Endothelial cell of umbilical vein (primary cell): ENCODE measurements around the gene ZNF346. TPM values are rescaled to one million over a fixed set of nuclear protein-coding genes. Genes with fewer than 3 reads are reported as not detected.

Experiments
- BruUV-seq: library from RNA; stranded (reverse); fragments of 400-500 nt; replicated peaks from 2 replicates; lab custom pipeline; 2021; lab: Mats Ljungman, UMichigan
- CTCF ChIA-PET: fragments of 300-600, 350-600 bp; sonication (Branson Sonifier 250); formaldehyde crosslinking; loops from one replicate; lab custom pipeline; 2021; ENCODE audit warnings: antibody characterized with exemption, inconsistent platforms; lab: Charles Lee
- POLR2A ChIA-PET: fragments of 300-600, 350-600 bp; sonication (Branson Sonifier 250); formaldehyde crosslinking; loops from one replicate; lab custom pipeline; 2021; ENCODE audit warnings: antibody characterized with exemption, inconsistent platforms; lab: Charles Lee
- DNase-seq: peaks from one replicate; pipeline ENCODE4 v3.0.0-alpha.2; 2011; ENCODE audit warnings: low read depth, low spot score
- FAIRE-seq: peaks from 2 replicates; lab custom pipeline; 2011; peaks lifted over from hg19 to GRCh38; lab: Jason Lieb, UNC
- H2AFZ ChIP-seq: 2 replicates; pipeline ENCODE4 v1.6.0; 2012; ENCODE audit warnings: low read depth, low read length, control low read depth, inconsistent platforms
- H3K27ac ChIP-seq: 2 replicates; pipeline ENCODE4 v1.5.1; 2011; ENCODE audit warnings: low read depth, mild to moderate bottlenecking, control low read depth, low read length, moderate library complexity; ENCODE audit not compliant: insufficient read depth
- H3K27me3 ChIP-seq, 2 experiments: 2 replicates each; pipeline versions ENCODE4 v1.6.0 to v1.6.1; 2011; ENCODE audit warnings: low read length in 2 of 2, mixed read lengths in 1 of 2; ENCODE audit not compliant: control insufficient read depth in 2 of 2, insufficient read depth in 2 of 2
- H3K36me3 ChIP-seq, 2 experiments: 2 replicates in 1 of 2; 3 replicates in 1 of 2; pipeline ENCODE4 v1.5.1; 2011; ENCODE audit warnings: low read length in 2 of 2, mild to moderate bottlenecking in 1 of 2, moderate library complexity in 1 of 2; ENCODE audit not compliant: control insufficient read depth in 2 of 2, insufficient read depth in 2 of 2; ENCODE audit errors: extremely low read depth in 1 of 2
- H3K4me1 ChIP-seq: 3 replicates; pipeline ENCODE4 v1.5.1; 2011; ENCODE audit warnings: mild to moderate bottlenecking, low read length; ENCODE audit not compliant: control insufficient read depth, insufficient read depth; ENCODE audit errors: extremely low read depth
- H3K4me2 ChIP-seq: 2 replicates; pipeline ENCODE4 v1.6.1; 2011; ENCODE audit warnings: low read length, control low read depth, mixed read lengths; ENCODE audit not compliant: insufficient read depth
- H3K4me3 ChIP-seq, 3 experiments: fragments of 200-600 bp in 1 of 3; sonication (generic), shearing (Covaris generic) in 1 of 3; replicated peaks in 1 of 3; 2 replicates each; pipeline ENCODE4 v1.5.1; 2011 to 2016; ENCODE audit warnings: control low read depth in 3 of 3, low read length in 3 of 3, mild to moderate bottlenecking in 2 of 3, inconsistent platforms in 1 of 3, low read depth in 1 of 3, moderate library complexity in 1 of 3; ENCODE audit not compliant: insufficient read depth in 1 of 3
- H3K79me2 ChIP-seq: 2 replicates; pipeline ENCODE4 v1.6.0; 2012; ENCODE audit warnings: low read length, inconsistent platforms; ENCODE audit not compliant: control insufficient read depth, insufficient read depth
- H3K9ac ChIP-seq: replicated peaks from 2 replicates; pipeline ENCODE3; 2011; ENCODE audit warnings: low read length, control low read depth; ENCODE audit not compliant: insufficient read depth; ENCODE audit errors: extremely low read depth
- H3K9me1 ChIP-seq: replicated peaks from 3 replicates; pipeline ENCODE4 v1.6.0; 2011; ENCODE audit warnings: mild to moderate bottlenecking, low read length; ENCODE audit not compliant: control insufficient read depth, insufficient read depth; ENCODE audit errors: extremely low read depth
- H3K9me3 ChIP-seq: replicated peaks from 2 replicates; pipeline ENCODE4 v1.5.1; 2012; ENCODE audit warnings: low read length, inconsistent platforms; ENCODE audit not compliant: control insufficient read depth, insufficient read depth
- H4K20me1 ChIP-seq: replicated peaks from 2 replicates; pipeline ENCODE3; 2011; ENCODE audit warnings: mild to moderate bottlenecking, low read length; ENCODE audit not compliant: control insufficient read depth, insufficient read depth; ENCODE audit errors: extremely low read depth
- CTCF ChIP-seq, 2 donors: IDR thresholded peaks; 1 replicate in 1 of 2; 2 replicates in 1 of 2; pipeline ENCODE4 v1.5.1; 2011; ENCODE audit warnings: low read length in 2 of 2, mild to moderate bottlenecking in 2 of 2, moderate library complexity in 2 of 2, control low read depth in 1 of 2, inconsistent platforms in 1 of 2, low read depth in 1 of 2; ENCODE audit not compliant: insufficient read depth in 1 of 2; ENCODE audit errors: extremely low read depth in 1 of 2
- EZH2 ChIP-seq: IDR thresholded peaks from 2 replicates; pipeline ENCODE4 v1.6.1; 2012; ENCODE audit warnings: borderline replicate concordance, low read depth, mild to moderate bottlenecking, moderate library complexity, low read length, inconsistent platforms; ENCODE audit not compliant: severe bottlenecking
- FOS ChIP-seq: IDR thresholded peaks from 2 replicates; pipeline ENCODE4 v1.6.1; 2011; ENCODE audit warnings: mild to moderate bottlenecking, low read length, moderate library complexity, borderline replicate concordance; ENCODE audit not compliant: insufficient read depth
- GATA2 ChIP-seq: IDR thresholded peaks from 2 replicates; pipeline ENCODE4 v1.7.0; 2011; ENCODE audit warnings: low read depth, mild to moderate bottlenecking, moderate library complexity, mixed read lengths, low read length; ENCODE audit not compliant: insufficient read length, insufficient read depth
- JUN ChIP-seq: IDR thresholded peaks from 2 replicates; pipeline ENCODE4 v1.6.1; 2011; ENCODE audit warnings: borderline replicate concordance, low read depth; ENCODE audit not compliant: insufficient read length, insufficient read depth
- MAX ChIP-seq: IDR thresholded peaks from 2 replicates; pipeline ENCODE4 v1.6.1; 2011; ENCODE audit not compliant: insufficient read depth, insufficient read length
- MYC ChIP-seq: IDR thresholded peaks from one replicate; pipeline ENCODE4 v1.6.1; 2011; ENCODE audit warnings: mild to moderate bottlenecking, low read depth, low read length
- POLR2A ChIP-seq: IDR thresholded peaks from 2 replicates; pipeline ENCODE4 v1.6.1; 2012; ENCODE audit warnings: low read depth, mild to moderate bottlenecking, control low read depth, low read length
- POLR2AphosphoS5 ChIP-seq: IDR thresholded peaks from 2 replicates; pipeline ENCODE4 v1.6.1; 2012; ENCODE audit warnings: low read depth, mild to moderate bottlenecking, control low read depth, low read length, moderate library complexity; ENCODE audit not compliant: insufficient read depth
- dilution Hi-C: fragments of 300-500 bp; cut with MboI; formaldehyde crosslinking; loops from one replicate; pipeline ENCODE4 v1.15.0; 2019; ENCODE audit warnings: low sequenced_read_pairs; ENCODE audit not compliant: extremely low pct_ligation_motif_present
- intact Hi-C: fragments of 100-400 bp; cut with micrococcal nuclease; formaldehyde crosslinking; loops from one replicate; pipeline ENCODE4 v1.10.0; 2022
- polyA plus RNA-seq, 4 experiments: library from polyadenylated mRNA; depleted of rRNA in 3 of 4; stranded (reverse) in 3 of 4; unstranded in 1 of 4; fragments of >200 nt; gene quantifications; 2 replicates each; pipeline versions ENCODE4 v1.2.1 to v1.2.3, GENCODE V29; 2011 to 2012; ENCODE audit warnings: missing spikeins in 1 of 4
- total RNA-seq: library from RNA; stranded (reverse); gene quantifications from 2 replicates; pipeline ENCODE4 v1.2.3, GENCODE V29; 2021

The ZNF346 gene
- total and polyA plus RNA-seq, 2 donors (not counting 3 experiments of a cell fraction or from before 2014, with no cell fraction given): 25.3 to 35.2 TPM

DNA sequence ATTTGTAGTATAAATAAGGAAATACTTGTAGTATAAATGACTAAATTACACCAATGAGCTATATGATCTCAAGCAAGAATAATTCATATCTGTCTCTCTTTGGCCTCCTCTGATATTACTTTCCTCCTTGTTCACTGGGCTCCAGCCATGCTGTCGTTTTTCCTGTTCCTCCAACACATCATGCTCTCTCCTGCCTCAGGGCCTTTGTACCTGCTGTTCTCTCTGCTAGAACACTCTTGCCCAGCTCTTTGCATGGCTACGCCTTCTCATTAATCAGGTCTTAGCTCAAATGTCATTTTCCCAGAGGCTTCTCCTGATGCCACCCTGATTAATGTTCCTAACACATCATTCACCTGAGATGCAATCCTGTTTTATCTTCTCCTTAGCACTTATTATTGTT, 2.5 kb upstream of the ZNF346 start:
- TF ChIP-seq FOS: no peak
- TF ChIP-seq MAX: no peak
- no peak for TF ChIP-seq JUN
- no peak for TF ChIP-seq CTCF (IDR thresholded peaks at IDR 0.05; ENCODE audit: extremely low read depth in 1 of 2, insufficient read depth in 1 of 2, low read depth in 1 of 2, low read length in 2 of 2)
- TF ChIP-seq GATA2: no peak
- TF ChIP-seq MYC: no peak
- TF ChIP-seq POLR2A: no peak
- no peak for TF ChIP-seq EZH2
- no peak for TF ChIP-seq POLR2AphosphoS5
- Histone ChIP-seq H2AFZ (no peak overlapping the region), H3K36me3 (peaks cover 0 to 2% of the 10 kb centered on the region in 2 experiments), H4K20me1 (no peaks in the 10 kb centered on the region), H3K4me3 (no peak overlapping the region), H3K27me3 (no peaks in the 10 kb centered on the region), H3K9me3 (no peaks in the 10 kb centered on the region), H3K4me1 (peaks cover 9% of the 10 kb centered on the region), H3K79me2 (peaks cover 18% of the 10 kb centered on the region), H3K9ac (no peak overlapping the region), H3K9me1 (no peaks in the 10 kb centered on the region), H3K27ac (no peak overlapping the region), H3K4me2 (no peak overlapping the region)
- DNase-seq (no peak), FAIRE-seq (no peak)
- CTCF ChIA-PET: interaction anchor here (1.0 to 3.5 kb wide), 7 partner anchors 9 to 359 kb away, joined by 3 to 16 read pairs (median 7); partner anchors contain the start of gene UIMC1
- intact Hi-C loops (no loop called here), dilution Hi-C loops (no loop called here)
- POLR2A ChIA-PET: interaction anchor here (0.6 kb wide), 2 partner anchors 12 to 120 kb away, joined by 4 to 5 read pairs; no protein-coding TSS in a partner anchor
- BruUV-seq: no TSS peak
